Right lobe of liver (tissue), 4 donors: ENCODE measurements around the gene MRGPRG.

Source experiments
- POLR2A ChIP-seq: fragments of 450-650 bp; IDR thresholded peaks from one replicate; pipeline ENCODE4 v1.6.1; 2017; ENCODE audit warnings: antibody characterized with exemption, mild to moderate bottlenecking
- TF ChIP-seq, protein P1 (sequence below), 4 donors: fragments of 200-600 bp in 3 of 4; fragments of 450-650 bp in 1 of 4; IDR thresholded peaks; one replicate each; pipeline versions ENCODE4 v1.5.1 to v1.8.0; 2016 to 2022; ENCODE audit warnings: antibody characterized with exemption in 4 of 4, mild to moderate bottlenecking in 2 of 4
- donor health status: DM: no; HTN: no; CAD: no.
- donor health status: DM: no; HTN: no; CAD: no.
- donor health status: DM: no; HTN: yes; CAD: no.

DNA sequence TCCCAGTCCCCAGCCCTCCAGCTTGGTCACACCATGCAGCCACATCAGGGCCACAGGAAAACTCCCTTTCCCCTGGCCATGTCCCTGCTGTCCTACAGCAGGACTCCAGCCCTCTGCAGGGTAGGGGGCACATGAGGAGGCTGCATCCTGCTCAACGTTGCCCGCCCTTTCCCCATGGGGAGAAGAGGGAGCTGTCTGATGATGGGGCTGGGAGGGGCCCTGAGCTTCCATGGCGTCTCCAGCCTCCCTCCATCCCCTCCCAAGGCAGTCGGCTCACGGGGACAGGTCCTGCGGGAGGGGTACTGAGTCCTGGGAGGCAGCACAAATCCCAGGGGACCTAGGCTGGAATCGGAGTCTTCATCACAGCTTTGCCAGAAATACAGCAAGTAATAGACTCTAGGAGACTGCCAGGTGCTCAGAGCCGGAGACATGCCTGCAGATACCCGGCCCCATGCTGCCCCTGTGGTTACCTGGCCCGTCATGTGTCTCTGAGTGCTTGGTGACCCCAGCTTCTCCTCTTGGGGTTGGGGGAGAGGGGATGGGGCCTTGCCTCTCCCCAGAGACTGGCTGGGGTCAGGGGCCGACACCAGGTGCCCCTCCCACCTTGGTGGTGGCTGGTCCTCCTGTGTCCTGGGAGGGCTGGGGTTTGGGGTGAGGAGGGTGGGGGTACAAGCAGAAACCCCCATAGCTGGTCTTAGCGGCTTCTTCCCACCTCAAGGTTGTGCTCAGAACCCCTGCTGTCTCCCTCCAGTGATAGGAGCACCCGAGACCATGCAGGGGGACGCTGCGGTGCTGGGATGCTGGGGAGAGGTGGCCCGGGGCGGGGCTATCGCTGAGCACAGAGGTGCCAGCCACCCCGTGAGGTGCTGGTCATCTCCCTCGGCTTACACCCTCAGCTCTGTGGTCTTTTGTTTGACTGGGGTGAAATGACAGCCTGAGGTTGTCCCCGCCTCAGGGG, 11.3 kb upstream of the MRGPRG start:
- TF ChIP-seq, protein P1, sequence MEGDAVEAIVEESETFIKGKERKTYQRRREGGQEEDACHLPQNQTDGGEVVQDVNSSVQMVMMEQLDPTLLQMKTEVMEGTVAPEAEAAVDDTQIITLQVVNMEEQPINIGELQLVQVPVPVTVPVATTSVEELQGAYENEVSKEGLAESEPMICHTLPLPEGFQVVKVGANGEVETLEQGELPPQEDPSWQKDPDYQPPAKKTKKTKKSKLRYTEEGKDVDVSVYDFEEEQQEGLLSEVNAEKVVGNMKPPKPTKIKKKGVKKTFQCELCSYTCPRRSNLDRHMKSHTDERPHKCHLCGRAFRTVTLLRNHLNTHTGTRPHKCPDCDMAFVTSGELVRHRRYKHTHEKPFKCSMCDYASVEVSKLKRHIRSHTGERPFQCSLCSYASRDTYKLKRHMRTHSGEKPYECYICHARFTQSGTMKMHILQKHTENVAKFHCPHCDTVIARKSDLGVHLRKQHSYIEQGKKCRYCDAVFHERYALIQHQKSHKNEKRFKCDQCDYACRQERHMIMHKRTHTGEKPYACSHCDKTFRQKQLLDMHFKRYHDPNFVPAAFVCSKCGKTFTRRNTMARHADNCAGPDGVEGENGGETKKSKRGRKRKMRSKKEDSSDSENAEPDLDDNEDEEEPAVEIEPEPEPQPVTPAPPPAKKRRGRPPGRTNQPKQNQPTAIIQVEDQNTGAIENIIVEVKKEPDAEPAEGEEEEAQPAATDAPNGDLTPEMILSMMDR (IDR thresholded peaks at IDR 0.05) = no peak
- no peak for TF ChIP-seq POLR2A
